H1 (cell line): ENCODE data around the gene BHMT2. TPM values are rescaled to one million over a fixed set of nuclear protein-coding genes. Genes with fewer than 3 reads are reported as not detected.
A peak's percentile ranks its signal among the peaks of the same experiment; 100 is the strongest.

Source experiments
- CTCF ChIA-PET: fragments of 300-600 bp; sonication (Branson Sonifier 250); formaldehyde crosslinking; loops from one replicate; lab custom pipeline; 2021; ENCODE audit not compliant: partially characterized antibody; lab: Charles Lee
- POLR2A ChIA-PET: fragments of 300-600 bp; sonication (Branson Sonifier 250); formaldehyde crosslinking; loops from one replicate; lab custom pipeline; 2021; ENCODE audit warnings: inconsistent platforms; ENCODE audit not compliant: partially characterized antibody; lab: Charles Lee
- DNase-seq, 2 experiments: peaks; one replicate each; pipeline versions ENCODE4 v3.0.0 to v3.0.0-alpha.2; 2010 to 2022; ENCODE audit warnings: low spot score in 2 of 2, low read depth in 1 of 2, mixed read lengths in 1 of 2
- FAIRE-seq: peaks from 2 replicates; lab custom pipeline; 2011; peaks lifted over from hg19 to GRCh38; lab: Jason Lieb, UNC
- H2AFZ ChIP-seq: 2 replicates; pipeline ENCODE4 v1.8.1; 2012; ENCODE audit warnings: low read length, inconsistent platforms
- H2AK5ac ChIP-seq: 2 replicates; pipeline ENCODE4 v1.6.1; 2013; ENCODE audit warnings: low read depth, low read length
- H2BK120ac ChIP-seq: replicated peaks from 2 replicates; pipeline ENCODE3; 2013; ENCODE audit warnings: low read depth, low read length, inconsistent platforms
- H2BK12ac ChIP-seq: 2 replicates; pipeline ENCODE4 v1.6.1; 2013; ENCODE audit warnings: low read depth, low read length
- H2BK15ac ChIP-seq: 2 replicates; pipeline ENCODE4 v1.6.1; 2013; ENCODE audit warnings: low read length
- H2BK20ac ChIP-seq: 2 replicates; pipeline ENCODE4 v1.6.1; 2013; ENCODE audit warnings: low read length
- H2BK5ac ChIP-seq: 2 replicates; pipeline ENCODE4 v1.6.1; 2013; ENCODE audit warnings: low read depth, low read length
- H3K14ac ChIP-seq: 2 replicates; pipeline ENCODE4 v1.6.1; 2013; ENCODE audit warnings: inconsistent platforms; ENCODE audit not compliant: insufficient read length
- H3K18ac ChIP-seq: 2 replicates; pipeline ENCODE4 v1.6.1; 2013; ENCODE audit warnings: low read length; ENCODE audit errors: extremely low read depth
- H3K23ac ChIP-seq: 2 replicates; pipeline ENCODE4 v1.6.1; 2013; ENCODE audit warnings: inconsistent platforms; ENCODE audit not compliant: insufficient read length
- H3K23me2 ChIP-seq: 2 replicates; pipeline ENCODE4 v1.6.1; 2013; ENCODE audit warnings: low read depth, low read length
- H3K27ac ChIP-seq: 2 replicates; pipeline ENCODE4 v1.6.1; 2011; ENCODE audit warnings: low read depth, low read length, inconsistent platforms
- H3K27me3 ChIP-seq, 4 experiments: replicated peaks in 1 of 4; 1 replicate in 1 of 4; 2 replicates in 3 of 4; pipeline versions ENCODE4 v1.6.1 to v1.8.1; 2011 to 2013; ENCODE audit warnings: low read length in 3 of 4, mild to moderate bottlenecking in 3 of 4, inconsistent platforms in 2 of 4, mixed read lengths in 2 of 4, moderate library complexity in 1 of 4; ENCODE audit not compliant: control insufficient read depth in 3 of 4, insufficient read depth in 3 of 4; ENCODE audit errors: extremely low read depth in 1 of 4
- H3K36me3 ChIP-seq, 4 experiments: 2 replicates each; pipeline versions ENCODE4 v1.6.1 to v1.8.1; 2011 to 2013; ENCODE audit warnings: mild to moderate bottlenecking in 4 of 4, low read length in 3 of 4, moderate library complexity in 2 of 4, control low read depth in 1 of 4, inconsistent platforms in 1 of 4; ENCODE audit not compliant: insufficient read depth in 4 of 4, control insufficient read depth in 2 of 4
- H3K4ac ChIP-seq: replicated peaks from 2 replicates; pipeline ENCODE3; 2013; ENCODE audit warnings: low read length, low read depth, mixed read lengths, inconsistent platforms; ENCODE audit not compliant: insufficient read length
- H3K4me1 ChIP-seq, 4 experiments: replicated peaks in 1 of 4; 1 replicate in 1 of 4; 2 replicates in 3 of 4; pipeline versions ENCODE4 v1.6.1 to v1.8.1; 2011 to 2013; ENCODE audit warnings: low read length in 3 of 4, inconsistent platforms in 2 of 4, mixed read lengths in 1 of 4; ENCODE audit not compliant: insufficient read depth in 4 of 4, control insufficient read depth in 3 of 4
- H3K4me2 ChIP-seq, 2 experiments: 2 replicates each; pipeline versions ENCODE4 v1.6.1 to v1.8.1; 2011 to 2013; ENCODE audit warnings: low read depth in 2 of 2, low read length in 2 of 2, control low read depth in 1 of 2, inconsistent platforms in 1 of 2, mild to moderate bottlenecking in 1 of 2; ENCODE audit not compliant: insufficient read depth in 1 of 2
- H3K4me3 ChIP-seq, 4 experiments: fragments of 200-600, 300-600 bp in 1 of 4; sonication (generic), shearing (Covaris generic), sonication (Bioruptor Twin) in 1 of 4; 2 replicates each; pipeline versions ENCODE4 v1.5.1 to v1.8.1; 2011 to 2016; ENCODE audit warnings: low read length in 4 of 4, low read depth in 3 of 4, control low read depth in 2 of 4, inconsistent platforms in 2 of 4, mild to moderate bottlenecking in 2 of 4, mixed read lengths in 1 of 4, moderate library complexity in 1 of 4; ENCODE audit not compliant: insufficient read depth in 2 of 4; ENCODE audit errors: extremely low read depth in 1 of 4
- H3K56ac ChIP-seq: replicated peaks from 2 replicates; pipeline ENCODE3; 2013; ENCODE audit warnings: low read depth, mild to moderate bottlenecking, mixed read lengths, low read length, inconsistent platforms; ENCODE audit not compliant: insufficient read length
- H3K79me1 ChIP-seq: 2 replicates; pipeline ENCODE4 v1.6.1; 2013; ENCODE audit warnings: low read depth, low read length, control low read depth
- H3K79me2 ChIP-seq, 2 experiments: 2 replicates each; pipeline versions ENCODE4 v1.6.1 to v1.8.1; 2012 to 2013; ENCODE audit warnings: low read length in 2 of 2, mild to moderate bottlenecking in 2 of 2, inconsistent platforms in 1 of 2; ENCODE audit not compliant: insufficient read depth in 2 of 2, control insufficient read depth in 1 of 2
- H3K9ac ChIP-seq, 4 experiments: replicated peaks in 1 of 4; 1 replicate in 1 of 4; 2 replicates in 3 of 4; pipeline versions ENCODE4 v1.6.1 to v1.8.1; 2011 to 2013; ENCODE audit warnings: low read depth in 3 of 4, low read length in 3 of 4, control low read depth in 2 of 4, mild to moderate bottlenecking in 2 of 4, moderate library complexity in 2 of 4, inconsistent platforms in 1 of 4; ENCODE audit errors: extremely low read depth in 1 of 4
- H3K9me3 ChIP-seq, 2 experiments: 2 replicates each; pipeline versions ENCODE4 v1.6.1 to v1.8.1; 2012 to 2013; ENCODE audit warnings: mild to moderate bottlenecking in 2 of 2, moderate library complexity in 2 of 2, control low read depth in 1 of 2, inconsistent platforms in 1 of 2, low read depth in 1 of 2, low read length in 1 of 2, mixed read lengths in 1 of 2; ENCODE audit not compliant: insufficient read depth in 2 of 2
- H4K20me1 ChIP-seq, 2 experiments: replicated peaks in 1 of 2; 2 replicates each; pipeline versions ENCODE3 to v1.8.1; 2011 to 2013; ENCODE audit warnings: inconsistent platforms in 2 of 2, low read length in 2 of 2, mild to moderate bottlenecking in 1 of 2; ENCODE audit not compliant: insufficient read depth in 2 of 2, control insufficient read depth in 1 of 2
- H4K5ac ChIP-seq: 2 replicates; pipeline ENCODE4 v1.6.1; 2013; ENCODE audit warnings: low read length, low read depth, mixed read lengths, inconsistent platforms; ENCODE audit not compliant: insufficient read length
- H4K8ac ChIP-seq: 2 replicates; pipeline ENCODE4 v1.8.0; 2013; ENCODE audit warnings: mild to moderate bottlenecking, moderate library complexity, low read length, inconsistent platforms; ENCODE audit not compliant: insufficient read depth; ENCODE audit errors: extremely low read depth
- H4K91ac ChIP-seq: replicated peaks from 2 replicates; pipeline ENCODE3; 2013; ENCODE audit warnings: low read length, mixed read lengths, inconsistent platforms; ENCODE audit not compliant: insufficient read length
- ASH2L ChIP-seq: fragments of 200-600, 300-600 bp; sonication (generic); IDR thresholded peaks from one replicate; pipeline ENCODE4 v1.7.1; 2017; ENCODE audit warnings: low read length
- BRCA1 ChIP-seq: IDR thresholded peaks from 2 replicates; pipeline ENCODE4 v1.6.1; 2012; ENCODE audit warnings: low read depth, low read length, improper control_type of control experiment
- CBX8 ChIP-seq: fragments of 300-800, 300-1000 bp; sonication (generic); IDR thresholded peaks from 2 replicates; pipeline ENCODE4 v1.7.1; 2016; ENCODE audit warnings: low read depth, low read length, borderline replicate concordance
- CREB1 ChIP-seq: IDR thresholded peaks from 2 replicates; pipeline ENCODE4 v1.6.1; 2012; ENCODE audit warnings: inconsistent platforms
- GTF2F1 ChIP-seq: IDR thresholded peaks from 2 replicates; pipeline ENCODE4 v1.6.1; 2012; ENCODE audit warnings: low read depth, low read length, improper control_type of control experiment, borderline replicate concordance
- KDM1A ChIP-seq: fragments of 200-600, 300-600 bp; sonication (generic); IDR thresholded peaks from 2 replicates; pipeline ENCODE4 v1.7.1; 2016; ENCODE audit warnings: mild to moderate bottlenecking, low read length, borderline replicate concordance
- KDM5A ChIP-seq: fragments of 200-600 bp; IDR thresholded peaks from 2 replicates; pipeline ENCODE4 v1.7.1; 2012; ENCODE audit warnings: mild to moderate bottlenecking, low read length, inconsistent platforms, mixed read lengths
- RAD21 ChIP-seq, 2 experiments: IDR thresholded peaks in 1 of 2; conservative IDR thresholded peaks in 1 of 2; 2 replicates each; pipeline ENCODE4 v1.6.1; 2011; ENCODE audit warnings: low read depth in 2 of 2, low read length in 2 of 2, improper control_type of control experiment in 1 of 2, inconsistent platforms in 1 of 2, mild to moderate bottlenecking in 1 of 2, moderate library complexity in 1 of 2
- RBBP5 ChIP-seq: IDR thresholded peaks from 2 replicates; pipeline ENCODE4 v1.7.1; 2012; ENCODE audit warnings: low read depth, mild to moderate bottlenecking, inconsistent platforms, low read length, moderate library complexity, borderline replicate concordance
- RXRA ChIP-seq: IDR thresholded peaks from 2 replicates; pipeline ENCODE4 v1.6.1; 2011; ENCODE audit warnings: low read depth, mild to moderate bottlenecking, low read length, moderate library complexity; ENCODE audit not compliant: insufficient read depth
- SP1 ChIP-seq: IDR thresholded peaks from 2 replicates; pipeline ENCODE4 v1.6.1; 2011; ENCODE audit warnings: low read depth, low read length
- WGBS, 2 experiments: shearing (Covaris generic) in 1 of 2; methylation state at CpG; one replicate each; pipeline versions ENCODE4 v1.1.6 to v1.1.7; 2013 to 2015; ENCODE audit warnings: low lambda C conversion rate in 2 of 2, mixed read lengths in 2 of 2, inconsistent platforms in 1 of 2, low coverage in 1 of 2, missing lambda C conversion rate in 1 of 2; ENCODE audit not compliant: insufficient replicate concordance in 2 of 2, insufficient coverage in 1 of 2, insufficient read length in 1 of 2; ENCODE audit errors: extremely low coverage in 1 of 2, missing lambda C conversion rate in 1 of 2; 5-methylcytosine and 5-hydroxymethylcytosine counted together
- polyA plus RNA-seq, 7 experiments: library from polyadenylated mRNA; depleted of rRNA in 3 of 7; stranded (reverse) in 5 of 7; unstranded in 2 of 7; fragments of >200 nt in 5 of 7; fragments of 200-250 nt in 2 of 7; gene quantifications; 1 replicate in 5 of 7; 2 replicates in 1 of 7; 4 replicates in 1 of 7; pipeline versions ENCODE4 v1.2.1 to v1.2.3, GENCODE V29; 2011 to 2013; ENCODE audit warnings: missing spikeins in 2 of 7, mixed read lengths in 2 of 7
- total RNA-seq: library from RNA; stranded (reverse); fragmentation: NEBNext Ultra II Directional; extraction: Animal tissue kit (Norgen Biotek cat#: 25700); gene quantifications from 2 replicates; pipeline ENCODE4 v1.2.1, GENCODE V29; 2021
- TF ChIP-seq, protein P1 (sequence below): IDR thresholded peaks from 2 replicates; pipeline ENCODE4 v1.6.1; 2012; ENCODE audit warnings: inconsistent platforms

The BHMT2 gene
- total and polyA plus RNA-seq, 2 of the 8 experiments (the other 6 are each of a cell fraction or from before 2014, with no cell fraction given) = 0.11 TPM; not detected in 1

DNA sequence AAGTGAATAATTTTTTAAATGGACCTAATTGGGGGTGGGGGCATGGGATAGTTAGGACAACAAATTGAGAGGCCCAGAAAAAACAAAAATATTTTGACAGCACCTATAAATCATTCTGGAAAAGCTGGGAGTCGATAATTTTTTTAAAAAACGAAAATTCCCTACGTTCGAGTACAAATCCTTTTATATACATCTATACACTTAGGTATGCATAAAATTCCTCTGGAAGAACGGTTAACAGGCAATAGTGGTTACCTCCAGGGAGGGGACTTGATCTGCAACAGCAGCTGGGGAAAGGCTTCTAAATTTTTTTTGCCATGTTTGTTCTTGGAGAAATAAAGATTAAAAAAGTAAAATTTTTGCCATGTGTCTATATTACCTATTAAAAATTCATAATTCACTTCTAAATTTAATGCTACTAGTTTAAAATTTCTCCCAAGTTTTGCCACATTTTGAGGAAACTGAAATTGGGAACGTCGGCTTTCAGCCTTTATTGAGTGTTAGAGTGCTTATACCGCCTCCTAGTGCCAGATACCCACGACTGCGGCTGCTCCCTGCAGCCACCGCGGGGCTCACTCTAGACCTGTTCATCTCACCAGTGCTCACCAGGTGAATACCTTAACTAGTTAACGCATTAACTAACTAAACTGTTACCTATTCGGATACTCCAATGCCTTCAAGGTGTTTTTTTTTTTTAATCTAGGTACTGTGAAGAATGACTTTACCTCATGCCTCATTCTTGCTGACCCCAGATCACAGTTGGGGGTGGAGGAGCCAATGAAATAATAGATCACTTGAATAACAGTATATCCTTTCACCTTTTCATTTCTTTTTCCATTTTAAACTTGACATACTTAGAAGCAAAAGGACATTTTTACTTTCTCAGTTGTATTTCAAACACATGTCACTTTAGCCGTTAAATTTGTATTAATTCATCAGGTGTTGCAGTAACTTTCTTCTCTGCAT lies 40.2 kb downstream of the BHMT2 start:
- Histone ChIP-seq H4K5ac (no peak overlapping the region), H4K20me1 (peaks cover 0 to 3% of the 10 kb centered on the region in 2 experiments), H3K4me3 (no peak overlapping the region), H3K27me3 (peaks cover 15 to 27% (median 22%) of the 10 kb centered on the region in 4 experiments), H3K36me3 (no peaks in the 10 kb centered on the region), H4K91ac (no peak overlapping the region), H3K23ac (no peak overlapping the region), H3K14ac (no peak overlapping the region), H2BK20ac (no peak overlapping the region), H2BK12ac (no peak overlapping the region), H2AFZ (no peak overlapping the region), H2BK120ac (no peak overlapping the region), H3K56ac (no peak overlapping the region), H2BK15ac (no peak overlapping the region), H3K27ac (no peak overlapping the region), H3K9ac (no peak overlapping the region), H2AK5ac (no peak overlapping the region), H2BK5ac (no peak overlapping the region), H3K18ac (no peak overlapping the region), H3K4me1 (no peaks in the 10 kb centered on the region), H3K4me2 (no peak overlapping the region), H3K79me1 (no peaks in the 10 kb centered on the region), H3K23me2 (peaks cover 11% of the 10 kb centered on the region; the same call in 1 of the 2 replicates), H3K9me3 (no peaks in the 10 kb centered on the region), H3K4ac (no peak overlapping the region), H3K79me2 (no peaks in the 10 kb centered on the region), H4K8ac (no peak overlapping the region)
- DNase-seq (peak in 1 of 2 experiments; percentile 60), FAIRE-seq (peak; percentile 73)
- POLR2A ChIA-PET = no interaction called here
- CTCF ChIA-PET = interaction anchor here (0.7 to 7.0 kb wide), 16 partner anchors 19 to 210 kb away, joined by 3 to 49 read pairs (median 4); no protein-coding TSS in a partner anchor
- WGBS, 2 experiments = 44% methylated on average over 15 of the region's 15 CpGs; no CpG with 5 or more reads in 1 of the 2 experiments
- TF ChIP-seq BRCA1 (peak; percentile 76), SP1 (no peak), RXRA (no peak), ASH2L (no peak), KDM1A (no peak), KDM5A (no peak), GTF2F1 (no peak), RAD21 (IDR thresholded peaks at IDR 0.05 in 1 of 2, conservative IDR thresholded peaks at IDR 0.05 in 1 of 2; ENCODE audit: low read depth in 2 of 2, low read length in 2 of 2) (peak; percentile 65 to 78), RBBP5 (no peak), CREB1 (no peak), CBX8 (no peak)
- TF ChIP-seq, protein P1, sequence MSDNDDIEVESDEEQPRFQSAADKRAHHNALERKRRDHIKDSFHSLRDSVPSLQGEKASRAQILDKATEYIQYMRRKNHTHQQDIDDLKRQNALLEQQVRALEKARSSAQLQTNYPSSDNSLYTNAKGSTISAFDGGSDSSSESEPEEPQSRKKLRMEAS = no peak
